Measurements from ENCODE around the gene GLRA3.

GRCh38 chr4:174734181-174734580 lies 94.9 kb downstream of the GLRA3 start:
- TF ChIP-seq EP300 (conservative IDR thresholded peaks at IDR 0.05; ENCODE audit: poor library complexity, severe bottlenecking) (no peak), EZH2 (IDR thresholded peaks at IDR 0.05; ENCODE audit: borderline replicate concordance, insufficient read depth, low read length, poor library complexity, severe bottlenecking) (no peak), SMC3 (conservative IDR thresholded peaks at IDR 0.05; ENCODE audit: poor library complexity) (no peak)
- TF ChIP-seq, protein P1, sequence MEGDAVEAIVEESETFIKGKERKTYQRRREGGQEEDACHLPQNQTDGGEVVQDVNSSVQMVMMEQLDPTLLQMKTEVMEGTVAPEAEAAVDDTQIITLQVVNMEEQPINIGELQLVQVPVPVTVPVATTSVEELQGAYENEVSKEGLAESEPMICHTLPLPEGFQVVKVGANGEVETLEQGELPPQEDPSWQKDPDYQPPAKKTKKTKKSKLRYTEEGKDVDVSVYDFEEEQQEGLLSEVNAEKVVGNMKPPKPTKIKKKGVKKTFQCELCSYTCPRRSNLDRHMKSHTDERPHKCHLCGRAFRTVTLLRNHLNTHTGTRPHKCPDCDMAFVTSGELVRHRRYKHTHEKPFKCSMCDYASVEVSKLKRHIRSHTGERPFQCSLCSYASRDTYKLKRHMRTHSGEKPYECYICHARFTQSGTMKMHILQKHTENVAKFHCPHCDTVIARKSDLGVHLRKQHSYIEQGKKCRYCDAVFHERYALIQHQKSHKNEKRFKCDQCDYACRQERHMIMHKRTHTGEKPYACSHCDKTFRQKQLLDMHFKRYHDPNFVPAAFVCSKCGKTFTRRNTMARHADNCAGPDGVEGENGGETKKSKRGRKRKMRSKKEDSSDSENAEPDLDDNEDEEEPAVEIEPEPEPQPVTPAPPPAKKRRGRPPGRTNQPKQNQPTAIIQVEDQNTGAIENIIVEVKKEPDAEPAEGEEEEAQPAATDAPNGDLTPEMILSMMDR (IDR thresholded peaks at IDR 0.05; ENCODE audit: poor library complexity, severe bottlenecking), result no peak
